ENCODE data around the gene PPFIA2.

The PPFIA2 gene

GRCh38 chr12:81347404-81347803, 411.7 kb downstream of the PPFIA2 start:
- DNase-seq (ENCODE audit: low spot score) = no peak

- no peak for DNase-seq (ENCODE audit: low spot score)
These were observed 418.2 kb downstream of the PPFIA2 start for GRCh38 chr12:81340910-81341309.

- DNase-seq (ENCODE audit: low spot score) = no peak
These were observed 420.1 kb downstream of the PPFIA2 start for GRCh38 chr12:81339071-81339470.

- DNase-seq (ENCODE audit: low spot score) = no peak
These were observed 421.3 kb downstream of the PPFIA2 start for GRCh38 chr12:81337886-81338285.

- DNase-seq (ENCODE audit: low spot score) = no peak
These were observed 425.3 kb downstream of the PPFIA2 start for GRCh38 chr12:81333812-81334211.

GRCh38 chr12:81332054-81332453, 427.1 kb downstream of the PPFIA2 start:
- DNase-seq (ENCODE audit: low spot score) = no peak

GRCh38 chr12:81330480-81330879, 428.7 kb downstream of the PPFIA2 start:
- DNase-seq (ENCODE audit: low spot score) = no peak

- DNase-seq (ENCODE audit: low spot score) = no peak
These were observed 430.1 kb downstream of the PPFIA2 start for GRCh38 chr12:81329085-81329484.

- DNase-seq (ENCODE audit: low spot score) = no peak
These were observed 431.7 kb downstream of the PPFIA2 start for GRCh38 chr12:81327425-81327824.

GRCh38 chr12:81325086-81325485, 434.1 kb downstream of the PPFIA2 start:
- DNase-seq (ENCODE audit: low spot score) = no peak

GRCh38 chr12:81314903-81315531, 444.1 kb downstream of the PPFIA2 start:
- no peak for DNase-seq (ENCODE audit: low spot score)

- no peak for DNase-seq (ENCODE audit: low spot score)
These were observed 455.2 kb downstream of the PPFIA2 start for GRCh38 chr12:81303935-81304334.

- no peak for DNase-seq (ENCODE audit: low spot score)
These were observed 458.7 kb downstream of the PPFIA2 start for GRCh38 chr12:81300454-81300853.

GRCh38 chr12:81297601-81298000, 461.5 kb downstream of the PPFIA2 start:
- DNase-seq (ENCODE audit: low spot score) = no peak

- DNase-seq (ENCODE audit: low spot score) = no peak
These were observed 462.4 kb downstream of the PPFIA2 start for GRCh38 chr12:81296556-81297305.

GRCh38 chr12:81295251-81295650, 463.9 kb downstream of the PPFIA2 start:
- DNase-seq (ENCODE audit: low spot score) = no peak

GRCh38 chr12:81294325-81295190, 464.6 kb downstream of the PPFIA2 start:
- DNase-seq (ENCODE audit: low spot score) = no peak

- DNase-seq (ENCODE audit: low spot score) = no peak
These were observed 470.5 kb downstream of the PPFIA2 start for GRCh38 chr12:81288651-81289050.

GRCh38 chr12:81284137-81284536, 475.0 kb downstream of the PPFIA2 start:
- no peak for DNase-seq (ENCODE audit: low spot score)

- no peak for DNase-seq (ENCODE audit: low spot score)
These were observed 484.3 kb downstream of the PPFIA2 start for GRCh38 chr12:81274637-81275529.

GRCh38 chr12:81270385-81270784, 488.8 kb downstream of the PPFIA2 start:
- DNase-seq (ENCODE audit: low spot score) = no peak

- no peak for DNase-seq (ENCODE audit: low spot score)
These were observed 496.1 kb downstream of the PPFIA2 start for GRCh38 chr12:81263072-81263471.
